Uterus (tissue), 4 donors: ENCODE measurements around the gene C12orf43. TPM values are rescaled to one million over a fixed set of nuclear protein-coding genes. Genes with fewer than 3 reads are reported as not detected.

Experiments used
- DNase-seq, 2 donors: peaks; one replicate each; pipeline ENCODE4 v3.0.0-alpha.2; 2019 to 2020
- H3K27ac ChIP-seq, 2 donors: fragments of 200-600 bp; sonication (generic); 1 replicate in 1 of 2; 2 replicates in 1 of 2; pipeline ENCODE4 v1.5.1; 2016 to 2018
- H3K27me3 ChIP-seq, 2 donors: fragments of 200-600 bp; sonication (generic); one replicate each; pipeline ENCODE4 v1.5.1; 2018 to 2019; ENCODE audit warnings: control low read depth in 1 of 2
- H3K36me3 ChIP-seq, 2 donors: fragments of 200-600 bp; sonication (generic); one replicate each; pipeline ENCODE4 v1.5.1; 2019; ENCODE audit warnings: control low read depth in 1 of 2
- H3K4me1 ChIP-seq, 2 donors: fragments of 200-600 bp; sonication (generic); one replicate each; pipeline ENCODE4 v1.5.1; 2018 to 2019; ENCODE audit warnings: control low read depth in 1 of 2
- H3K4me3 ChIP-seq, 2 donors: fragments of 200-600 bp; sonication (generic); 1 replicate in 1 of 2; 2 replicates in 1 of 2; pipeline ENCODE4 v1.5.1; 2018 to 2019; ENCODE audit warnings: mild to moderate bottlenecking in 1 of 2
- H3K9me3 ChIP-seq, 2 donors: fragments of 200-600 bp; sonication (generic); one replicate each; pipeline ENCODE4 v1.5.1; 2019; ENCODE audit warnings: control low read depth in 1 of 2
- CTCF ChIP-seq, 4 experiments: fragments of 200-600 bp in 2 of 4; fragments of 450-650 bp in 2 of 4; sonication (generic) in 2 of 4; IDR thresholded peaks; one replicate each; pipeline ENCODE4 v1.5.1; 2016 to 2019; ENCODE audit warnings: antibody characterized with exemption in 4 of 4, mild to moderate bottlenecking in 2 of 4, moderate library complexity in 1 of 4
- POLR2A ChIP-seq, 2 donors: fragments of 450-650 bp; IDR thresholded peaks; one replicate each; pipeline ENCODE4 v1.6.1; 2016; ENCODE audit warnings: antibody characterized with exemption in 2 of 2, mild to moderate bottlenecking in 1 of 2, moderate library complexity in 1 of 2
- intact Hi-C: fragments of 100-400 bp; cut with DNase I; formaldehyde crosslinking; loops from one replicate; pipeline ENCODE4 v1.15.1; 2023; ENCODE audit warnings: low total_unique reads
- total RNA-seq, 4 donors: library from RNA; depleted of rRNA in 3 of 4; stranded (reverse); fragments of >200 nt in 3 of 4; gene quantifications; one replicate each; pipeline versions ENCODE4 v1.1.0 to v1.2.4, GENCODE V29; 2014 to 2023
- donor health status: DM: yes; HTN: yes; CAD: no.

C12orf43 gene
- total RNA-seq, 4 donors from 2014 or later: 12.2 to 23.5 (median 19.0) TPM

- no peak overlapping the region for H3K27ac ChIP-seq
- H3K4me1 ChIP-seq: no peaks in the 10 kb centered on the region
- H3K9me3 ChIP-seq: no peaks in the 10 kb centered on the region
- no peak overlapping the region for H3K4me3 ChIP-seq
- no peak for DNase-seq
- H3K27me3 ChIP-seq: no peaks in the 10 kb centered on the region
- TF ChIP-seq POLR2A (IDR thresholded peaks at IDR 0.05): no peak
- no peak for TF ChIP-seq CTCF (IDR thresholded peaks at IDR 0.05)
- no peaks in the 10 kb centered on the region for H3K36me3 ChIP-seq
- intact Hi-C loops: no loop called here
Measured at GRCh38 chr12:120970310-120970709, 46.0 kb downstream of the C12orf43 start.

- Histone ChIP-seq H3K4me1 (no peaks in the 10 kb centered on the region), H3K27ac (no peak overlapping the region), H3K27me3 (no peaks in the 10 kb centered on the region), H3K9me3 (no peaks in the 10 kb centered on the region), H3K36me3 (no peaks in the 10 kb centered on the region), H3K4me3 (no peak overlapping the region)
- intact Hi-C loops: no loop called here
- no peak for DNase-seq
- TF ChIP-seq CTCF (IDR thresholded peaks at IDR 0.05) (no peak), POLR2A (IDR thresholded peaks at IDR 0.05) (no peak)
Measured at GRCh38 chr12:120965534-120966091, 50.7 kb downstream of the C12orf43 start.

DNA sequence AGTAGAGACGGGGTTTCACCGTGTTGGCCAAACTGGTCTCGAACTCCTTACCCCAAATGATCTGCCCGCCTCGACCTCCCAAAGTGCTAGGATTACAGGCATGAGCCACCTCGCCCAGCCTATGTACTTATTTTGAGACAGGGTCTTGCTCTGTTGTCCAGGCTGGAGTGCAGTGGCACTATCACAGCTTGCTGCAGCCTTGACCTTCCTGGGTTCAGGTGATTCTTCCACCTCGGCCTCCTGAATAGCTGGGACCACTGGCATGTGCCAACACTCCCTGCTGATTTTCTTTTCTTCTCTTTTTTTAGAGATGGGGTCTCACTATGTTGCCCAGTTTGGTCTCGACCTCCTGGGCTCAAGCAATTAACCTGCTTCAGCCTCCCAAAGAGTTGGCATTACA is 52.0 kb downstream of the C12orf43 start:
- Histone ChIP-seq H3K9me3 (no peaks in the 10 kb centered on the region), H3K27ac (no peak overlapping the region), H3K4me3 (no peak overlapping the region), H3K27me3 (no peaks in the 10 kb centered on the region), H3K4me1 (no peaks in the 10 kb centered on the region), H3K36me3 (no peaks in the 10 kb centered on the region)
- no peak for DNase-seq
- intact Hi-C loops: no loop called here
- TF ChIP-seq CTCF (IDR thresholded peaks at IDR 0.05) (no peak), POLR2A (IDR thresholded peaks at IDR 0.05) (no peak)

DNA sequence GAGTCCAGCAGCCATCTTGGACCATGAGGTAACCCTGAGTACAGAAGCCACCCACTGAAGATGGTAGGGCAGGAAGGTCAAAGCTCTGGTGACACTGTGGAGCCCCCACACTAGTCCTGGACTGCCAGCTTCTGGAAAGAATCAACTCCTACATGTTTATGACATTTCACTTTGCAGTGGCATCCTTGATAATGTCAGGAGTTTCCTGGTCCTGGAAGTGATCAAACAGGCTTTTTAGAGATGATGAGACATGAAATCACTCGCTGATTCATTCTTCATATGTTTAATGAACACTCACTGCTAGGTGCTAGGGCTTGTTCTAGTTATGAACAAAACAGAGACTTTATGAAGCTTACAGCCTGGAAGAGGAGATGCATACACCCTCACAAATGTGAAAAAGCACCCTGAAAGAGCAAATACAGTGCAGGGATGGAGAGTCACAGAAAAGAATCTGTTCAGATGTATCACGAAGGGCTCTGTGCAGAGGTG is 53.7 kb downstream of the C12orf43 start:
- intact Hi-C loops: no loop called here
- Histone ChIP-seq H3K27me3 (no peaks in the 10 kb centered on the region), H3K4me1 (no peaks in the 10 kb centered on the region), H3K36me3 (no peaks in the 10 kb centered on the region), H3K9me3 (no peaks in the 10 kb centered on the region), H3K4me3 (no peak overlapping the region), H3K27ac (no peak overlapping the region)
- TF ChIP-seq POLR2A (IDR thresholded peaks at IDR 0.05) (no peak), CTCF (IDR thresholded peaks at IDR 0.05) (no peak)
- no peak for DNase-seq

- H3K9me3 ChIP-seq: no peaks in the 10 kb centered on the region
- intact Hi-C loops: no loop called here
Measured at GRCh38 chr12:120961604-120962531, 54.4 kb downstream of the C12orf43 start.

More at GRCh38 chr12:120961604-120962531, 54.4 kb downstream of the C12orf43 start:
- Histone ChIP-seq H3K4me1 (no peaks in the 10 kb centered on the region), H3K36me3 (no peaks in the 10 kb centered on the region), H3K4me3 (no peak overlapping the region), H3K27ac (no peak overlapping the region), H3K27me3 (no peaks in the 10 kb centered on the region)
- DNase-seq: no peak
- no peak for TF ChIP-seq CTCF (IDR thresholded peaks at IDR 0.05)
- no peak for TF ChIP-seq POLR2A (IDR thresholded peaks at IDR 0.05)
